ENCODE measurements around the gene PDE6B.

- TF ChIP-seq CTCF (conservative IDR thresholded peaks at IDR 0.05; ENCODE audit: low read depth, low read length): no peak
- no peak for TF ChIP-seq EZH2 (IDR thresholded peaks at IDR 0.05; ENCODE audit: low read length, unreplicated experiment)
- TF ChIP-seq EZH2phosphoT487 (IDR thresholded peaks at IDR 0.05; ENCODE audit: borderline replicate concordance, low read length): no peak
Observed at GRCh38 chr4:632926-633325, 7.6 kb downstream of the PDE6B start.

All from PC-3 (cell line).